Activated T-cell treated with anti-CD3 and anti-CD28 coated beads, Interleukin-2, amount 50 U/mL, for 24 hours (primary cell): ENCODE results near the gene MMP15.
"Not testable (repeated sequence)": the region's sequence is repeated elsewhere in the genome, so short reads cannot be mapped to it uniquely, and the experiment has no call there.

Experiments
- DNase-seq: peaks from one replicate; pipeline ENCODE4 v3.0.0-alpha.2; 2020
- H3K27ac Mint-ChIP-seq: 2 replicates; pipeline ENCODE4 v1.8.0; 2020; ENCODE audit warnings: mild to moderate bottlenecking, mixed read lengths
- H3K27me3 Mint-ChIP-seq: 2 replicates; pipeline ENCODE4 v1.8.0; 2020; ENCODE audit warnings: mixed read lengths
- H3K36me3 Mint-ChIP-seq: 2 replicates; pipeline ENCODE4 v1.8.0; 2020; ENCODE audit warnings: low read depth, mixed read lengths
- H3K4me1 Mint-ChIP-seq: 2 replicates; pipeline ENCODE4 v1.8.0; 2020; ENCODE audit warnings: low read depth, mixed read lengths
- H3K4me3 Mint-ChIP-seq: 2 replicates; pipeline ENCODE4 v1.8.0; 2020; ENCODE audit warnings: mild to moderate bottlenecking, moderate library complexity, mixed read lengths
- H3K9me3 Mint-ChIP-seq: 2 replicates; pipeline ENCODE4 v1.8.0; 2020; ENCODE audit warnings: mixed read lengths

The MMP15 gene

GRCh38 chr16:58025351-58026138 is at the start of gene MMP15:
MMP15 (plus strand) TSS chr16:58025754; CDS start chr16:58026351, 597 bp downstream.
- Mint-ChIP-seq H3K36me3 (peaks cover 9% of the 10 kb centered on the region), H3K27ac (peak within 1 kb of the TSS; percentile 61), H3K4me3 (peak within 1 kb of the TSS; percentile 77), H3K4me1 (peaks cover 14% of the 10 kb centered on the region), H3K9me3 (no peaks in the 10 kb centered on the region), H3K27me3 (peaks cover 18% of the 10 kb centered on the region)
- peak; percentile 82 for DNase-seq

DNA sequence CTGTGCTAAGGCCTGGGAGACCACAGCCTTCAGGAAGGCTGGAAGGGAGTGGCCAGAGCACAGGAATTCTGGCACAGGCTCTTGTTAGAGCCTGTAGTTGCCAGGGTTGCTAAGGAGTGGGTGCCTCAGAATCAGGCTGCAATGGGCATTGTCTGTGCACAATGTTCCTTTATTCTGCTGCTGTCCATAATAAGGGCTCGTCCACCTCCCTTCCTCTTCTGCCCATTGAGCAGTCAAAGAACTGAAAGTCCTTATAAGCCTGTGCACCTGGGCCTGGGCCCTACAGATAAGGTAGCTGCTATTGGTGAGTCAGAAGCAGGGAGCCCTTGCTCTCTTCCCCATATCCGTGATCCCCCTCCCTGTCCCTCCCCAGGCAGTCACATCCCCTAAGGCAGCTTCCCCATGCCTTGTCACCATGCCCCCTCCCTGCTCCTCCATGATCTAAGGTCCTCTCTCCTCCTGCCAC is 49.2 kb upstream of the MMP15 start:
- Mint-ChIP-seq H3K4me3 (no peak overlapping the region), H3K27me3 (no peaks in the 10 kb centered on the region), H3K36me3 (no peaks in the 10 kb centered on the region), H3K4me1 (no peaks in the 10 kb centered on the region), H3K9me3 (no peaks in the 10 kb centered on the region), H3K27ac (no peak overlapping the region)
- DNase-seq = no peak

DNA sequence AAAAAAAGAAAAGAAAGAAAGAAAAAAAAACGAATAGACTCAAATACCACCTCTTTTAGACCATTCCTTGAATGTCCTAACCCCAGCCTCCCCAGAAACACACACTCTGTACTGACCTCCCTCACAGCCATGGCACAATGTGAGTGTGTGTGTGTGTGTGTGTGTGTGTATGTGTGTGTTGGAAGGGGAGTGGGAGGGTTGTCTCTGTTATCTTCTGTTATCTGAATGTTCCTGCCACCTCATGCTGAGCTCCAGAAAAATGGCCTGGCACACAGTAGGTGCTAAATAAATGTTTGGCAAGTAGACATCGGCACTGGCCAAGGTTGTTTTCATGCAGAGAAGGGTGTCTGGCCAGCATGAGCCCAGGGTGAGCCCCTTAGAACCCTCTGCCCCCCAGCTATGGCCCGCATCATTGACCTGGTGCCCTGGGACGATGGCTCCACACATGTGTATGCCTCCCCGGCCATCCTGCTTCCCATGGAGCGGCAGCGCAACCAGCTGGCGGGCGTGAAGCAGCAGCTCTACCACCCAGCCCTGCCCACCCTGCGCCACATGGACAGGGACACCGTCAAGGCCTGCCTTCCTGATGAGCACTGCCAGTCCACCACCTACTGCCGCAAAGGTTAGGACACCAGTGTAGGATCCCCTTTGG is 48.0 kb upstream of the MMP15 start:
- no peaks in the 10 kb centered on the region for H3K4me1 Mint-ChIP-seq
- no peak for DNase-seq
- no peaks in the 10 kb centered on the region for H3K36me3 Mint-ChIP-seq
- H3K27ac Mint-ChIP-seq = no peak overlapping the region
- H3K27me3 Mint-ChIP-seq = no peaks in the 10 kb centered on the region
- no peak overlapping the region for H3K4me3 Mint-ChIP-seq
- H3K9me3 Mint-ChIP-seq = no peaks in the 10 kb centered on the region

GRCh38 chr16:57978070-57978465 is 47.5 kb upstream of the MMP15 start:
- H3K27me3 Mint-ChIP-seq, H3K4me1 Mint-ChIP-seq, H3K4me3 Mint-ChIP-seq, H3K9me3 Mint-ChIP-seq, H3K27ac Mint-ChIP-seq, H3K36me3 Mint-ChIP-seq, DNase-seq: not testable (repeated sequence)

GRCh38 chr16:57979006-57979585 is 46.5 kb upstream of the MMP15 start:
- DNase-seq = no peak
- Mint-ChIP-seq H3K4me3 (no peak overlapping the region), H3K36me3 (no peaks in the 10 kb centered on the region), H3K4me1 (peaks cover 2% of the 10 kb centered on the region), H3K9me3 (no peaks in the 10 kb centered on the region), H3K27me3 (no peaks in the 10 kb centered on the region), H3K27ac (no peak overlapping the region)

DNA sequence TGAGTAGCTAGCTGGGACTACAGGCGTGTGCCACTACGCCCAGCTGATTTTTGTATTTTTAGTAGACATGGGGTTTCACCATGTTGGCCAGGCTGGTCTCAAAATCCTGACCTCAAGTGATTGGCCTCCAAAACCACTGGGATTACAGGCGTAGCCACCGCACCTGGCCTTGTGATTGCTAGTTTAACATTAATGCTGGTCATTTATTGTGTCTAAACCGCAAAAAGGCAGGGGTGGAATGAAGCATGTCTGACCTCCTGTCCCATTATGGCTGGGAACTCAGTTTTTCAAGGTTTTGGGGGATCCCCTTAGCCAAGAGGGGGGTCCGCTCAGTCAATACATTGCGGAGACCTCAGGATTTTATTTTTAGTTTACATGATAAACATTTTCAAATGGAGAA is 43.9 kb upstream of the MMP15 start:
- Mint-ChIP-seq H3K27ac (no peak overlapping the region), H3K4me3 (no peak overlapping the region), H3K27me3 (no peaks in the 10 kb centered on the region), H3K4me1 (peaks cover 12% of the 10 kb centered on the region), H3K9me3 (no peaks in the 10 kb centered on the region), H3K36me3 (no peaks in the 10 kb centered on the region)
- DNase-seq = no peak

DNA sequence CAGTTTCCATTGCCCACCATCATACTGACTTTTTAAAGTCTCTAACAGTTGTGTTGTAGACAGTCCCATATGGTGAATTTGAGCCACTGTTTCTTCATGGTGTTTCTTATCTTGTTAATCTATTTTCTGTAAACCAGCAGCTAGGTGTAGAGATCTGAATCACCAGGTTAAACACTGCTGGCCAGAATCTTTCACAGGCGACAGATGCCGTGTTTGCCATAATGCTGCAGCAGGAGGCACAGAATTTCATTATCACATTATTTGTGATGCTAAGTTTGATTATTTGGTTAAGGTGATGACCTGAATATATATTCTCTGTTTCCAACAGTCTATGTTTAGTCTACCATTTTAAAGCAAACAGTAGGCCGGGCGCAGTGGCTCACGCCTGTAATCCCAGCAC is 43.2 kb upstream of the MMP15 start:
- no peak overlapping the region for H3K4me3 Mint-ChIP-seq
- DNase-seq = no peak
- H3K4me1 Mint-ChIP-seq = peaks cover 12% of the 10 kb centered on the region
- H3K9me3 Mint-ChIP-seq = no peaks in the 10 kb centered on the region
- no peaks in the 10 kb centered on the region for H3K27me3 Mint-ChIP-seq
- H3K27ac Mint-ChIP-seq = no peak overlapping the region
- no peaks in the 10 kb centered on the region for H3K36me3 Mint-ChIP-seq

DNA sequence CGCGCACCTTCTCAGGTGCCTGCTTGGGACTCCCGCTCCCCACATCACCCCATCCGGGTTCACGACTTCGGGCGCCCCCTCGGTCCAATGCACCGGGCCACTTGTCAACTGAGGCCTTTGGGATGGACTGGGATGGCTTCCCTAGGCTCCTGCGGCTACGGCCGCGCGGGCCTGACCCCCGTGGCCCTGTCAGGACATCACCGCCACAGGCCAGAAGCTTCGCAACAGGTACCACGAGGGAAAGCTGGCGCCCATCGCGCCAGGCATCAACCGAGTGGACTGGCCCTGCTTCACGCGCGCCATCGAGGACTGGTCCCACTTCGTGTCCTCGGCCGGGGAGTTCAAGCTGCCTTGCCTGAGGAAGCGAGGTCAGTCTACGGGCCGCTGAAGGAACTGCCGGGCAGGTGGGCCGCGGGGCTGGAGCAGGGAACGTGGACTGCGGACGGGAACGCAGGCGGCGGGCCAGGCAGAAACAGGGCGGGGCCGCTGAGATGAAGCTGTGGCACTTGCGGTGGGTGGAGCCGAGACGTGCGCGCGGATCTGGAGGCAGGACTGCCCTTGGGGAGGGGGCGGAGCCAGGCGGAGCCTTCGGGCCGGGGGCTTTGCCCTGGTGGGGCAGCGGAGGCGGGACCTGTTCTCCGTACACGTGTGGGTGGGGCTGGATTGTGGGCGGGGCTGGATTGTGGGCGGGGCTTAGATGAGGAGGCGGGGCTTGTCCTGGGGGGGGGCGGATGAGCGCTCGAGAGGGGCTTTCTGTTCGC is 40.9 kb upstream of the MMP15 start:
- peak overlapping the region; percentile 83 for H3K4me3 Mint-ChIP-seq
- peak overlapping the region; percentile 77 for H3K27ac Mint-ChIP-seq
- H3K9me3 Mint-ChIP-seq = no peaks in the 10 kb centered on the region
- no peaks in the 10 kb centered on the region for H3K36me3 Mint-ChIP-seq
- peaks cover 12% of the 10 kb centered on the region for H3K4me1 Mint-ChIP-seq
- H3K27me3 Mint-ChIP-seq = no peaks in the 10 kb centered on the region
- DNase-seq = peak; percentile 93

DNA sequence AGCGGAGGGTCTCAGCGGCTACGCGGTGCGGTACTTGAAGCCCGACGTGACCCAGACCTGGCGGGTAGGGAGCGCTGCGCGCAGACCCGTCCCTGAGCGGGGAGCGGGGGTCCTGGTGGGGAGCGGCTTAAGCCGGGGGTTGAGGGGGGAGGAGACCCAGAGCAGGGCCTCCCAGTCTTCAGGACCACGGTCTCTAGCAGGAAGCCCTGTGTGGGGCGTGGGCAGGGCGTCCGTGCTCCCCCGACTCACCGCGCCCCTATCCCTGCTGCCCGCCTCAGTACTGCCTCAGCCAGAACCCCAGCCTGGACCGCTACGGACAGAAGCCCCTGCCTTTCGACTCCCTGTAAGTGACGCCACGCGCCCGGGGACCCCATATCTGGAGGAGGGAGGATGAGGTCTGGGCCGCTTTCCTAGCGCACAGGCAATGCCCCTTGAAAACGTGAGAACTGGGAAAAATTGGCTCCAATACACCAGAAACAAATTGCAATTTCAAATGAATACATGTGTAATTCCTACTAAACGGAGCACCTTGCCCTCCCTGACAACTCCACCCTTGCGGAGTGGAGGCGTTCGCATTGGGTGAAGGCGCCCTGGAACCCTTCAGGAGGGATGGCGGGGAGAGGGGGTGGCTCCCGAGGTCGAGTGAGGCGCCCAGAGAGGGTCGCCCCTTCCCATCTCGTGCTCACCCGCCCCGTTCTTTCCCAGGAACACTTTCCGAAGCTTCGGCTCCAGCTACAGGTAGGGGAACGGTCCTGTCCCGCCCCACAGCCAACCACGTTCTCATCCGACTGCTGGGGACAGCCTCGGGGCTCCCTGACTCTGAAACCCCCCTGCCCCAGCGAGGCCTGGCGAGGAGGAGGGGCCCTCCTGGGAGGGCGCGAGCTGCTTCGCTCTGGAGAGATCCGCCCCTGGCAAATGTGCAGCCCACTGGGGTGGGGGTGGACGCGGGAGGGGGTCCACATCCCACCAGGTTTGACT is 40.1 kb upstream of the MMP15 start:
- peak overlapping the region; percentile 77 for H3K27ac Mint-ChIP-seq
- H3K36me3 Mint-ChIP-seq = no peaks in the 10 kb centered on the region
- no peaks in the 10 kb centered on the region for H3K27me3 Mint-ChIP-seq
- no peaks in the 10 kb centered on the region for H3K9me3 Mint-ChIP-seq
- no peak for DNase-seq
- H3K4me3 Mint-ChIP-seq = peak overlapping the region; percentile 83
- H3K4me1 Mint-ChIP-seq = peaks cover 12% of the 10 kb centered on the region

- Mint-ChIP-seq H3K27me3 (no peaks in the 10 kb centered on the region), H3K9me3 (no peaks in the 10 kb centered on the region), H3K4me3 (peak overlapping the region; percentile 10), H3K36me3 (no peaks in the 10 kb centered on the region), H3K4me1 (peaks cover 12% of the 10 kb centered on the region), H3K27ac (no peak overlapping the region)
- no peak for DNase-seq
Measured at GRCh38 chr16:57986196-57986595, 39.4 kb upstream of the MMP15 start.

GRCh38 chr16:57987441-57988177 is 37.9 kb upstream of the MMP15 start:
- no peak for DNase-seq
- Mint-ChIP-seq H3K27me3 (no peaks in the 10 kb centered on the region), H3K27ac (no peak overlapping the region), H3K4me3 (no peak overlapping the region), H3K4me1 (peaks cover 12% of the 10 kb centered on the region), H3K36me3 (no peaks in the 10 kb centered on the region), H3K9me3 (no peaks in the 10 kb centered on the region)

DNA sequence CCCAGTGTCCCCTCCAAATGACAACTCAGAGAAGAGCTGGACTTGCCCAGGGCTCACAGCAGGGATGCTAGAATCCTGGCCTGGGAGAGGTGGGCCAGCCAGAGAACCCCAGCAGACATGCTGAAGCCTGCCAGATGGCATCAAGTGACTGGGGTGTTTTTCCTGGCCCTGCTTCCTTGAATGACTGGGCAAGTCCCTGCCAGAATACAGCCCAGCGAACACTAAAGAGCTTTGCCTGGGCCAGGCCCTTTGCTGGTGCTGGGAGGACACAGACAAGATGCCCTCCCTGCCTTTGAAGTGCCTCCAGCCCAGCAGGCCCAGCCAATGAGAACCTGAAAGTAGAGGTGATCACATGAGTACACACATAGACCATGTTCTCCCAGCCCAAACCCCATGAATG is 36.6 kb upstream of the MMP15 start:
- Mint-ChIP-seq H3K9me3 (no peaks in the 10 kb centered on the region), H3K36me3 (no peaks in the 10 kb centered on the region), H3K27me3 (no peaks in the 10 kb centered on the region), H3K4me3 (no peak overlapping the region), H3K27ac (peak overlapping the region; percentile 47), H3K4me1 (peaks cover 15% of the 10 kb centered on the region)
- no peak for DNase-seq

DNA sequence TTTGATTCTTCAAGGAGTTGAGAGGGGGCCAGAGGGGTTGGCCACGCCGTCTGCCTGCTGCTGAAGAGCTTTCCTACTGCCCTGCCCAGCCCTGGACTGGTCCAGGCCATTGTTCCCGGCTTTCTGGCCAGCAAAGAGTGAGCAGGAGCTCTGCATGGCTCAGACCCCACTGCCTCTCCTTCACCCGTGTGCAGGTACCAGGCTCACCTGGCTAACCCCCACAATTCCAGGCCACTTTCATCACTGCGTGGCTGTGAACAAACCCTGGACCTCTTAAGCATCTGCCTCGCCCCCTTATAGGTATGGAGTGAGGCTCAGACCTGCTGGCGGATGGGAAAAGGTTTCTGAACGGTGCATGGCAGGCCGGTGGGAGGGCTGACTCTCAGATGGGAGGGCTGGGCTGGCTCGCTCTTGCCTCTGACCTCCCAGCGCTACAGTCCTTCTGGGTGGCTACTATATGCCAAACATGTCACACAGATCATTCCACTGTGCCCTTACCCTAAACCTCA is 33.9 kb upstream of the MMP15 start:
- H3K27ac Mint-ChIP-seq = no peak overlapping the region
- H3K4me3 Mint-ChIP-seq = no peak overlapping the region

More for the DNA sequence above, 33.9 kb upstream of the MMP15 start:
- DNase-seq = no peak
- Mint-ChIP-seq H3K4me1 (peaks cover 24% of the 10 kb centered on the region), H3K36me3 (peaks cover 13% of the 10 kb centered on the region), H3K9me3 (no peaks in the 10 kb centered on the region), H3K27me3 (no peaks in the 10 kb centered on the region)
